ENCODE measurements around the gene ADAMTS16.

ADAMTS16 gene

GRCh38 chr5:5154733-5155132, 14.6 kb downstream of the ADAMTS16 start:
- DNase-seq (ENCODE audit: low read depth) = no peak
- H3K4me3 ChIP-seq (ENCODE audit: low read length) = no peak overlapping the region
- TF ChIP-seq, protein P1, sequence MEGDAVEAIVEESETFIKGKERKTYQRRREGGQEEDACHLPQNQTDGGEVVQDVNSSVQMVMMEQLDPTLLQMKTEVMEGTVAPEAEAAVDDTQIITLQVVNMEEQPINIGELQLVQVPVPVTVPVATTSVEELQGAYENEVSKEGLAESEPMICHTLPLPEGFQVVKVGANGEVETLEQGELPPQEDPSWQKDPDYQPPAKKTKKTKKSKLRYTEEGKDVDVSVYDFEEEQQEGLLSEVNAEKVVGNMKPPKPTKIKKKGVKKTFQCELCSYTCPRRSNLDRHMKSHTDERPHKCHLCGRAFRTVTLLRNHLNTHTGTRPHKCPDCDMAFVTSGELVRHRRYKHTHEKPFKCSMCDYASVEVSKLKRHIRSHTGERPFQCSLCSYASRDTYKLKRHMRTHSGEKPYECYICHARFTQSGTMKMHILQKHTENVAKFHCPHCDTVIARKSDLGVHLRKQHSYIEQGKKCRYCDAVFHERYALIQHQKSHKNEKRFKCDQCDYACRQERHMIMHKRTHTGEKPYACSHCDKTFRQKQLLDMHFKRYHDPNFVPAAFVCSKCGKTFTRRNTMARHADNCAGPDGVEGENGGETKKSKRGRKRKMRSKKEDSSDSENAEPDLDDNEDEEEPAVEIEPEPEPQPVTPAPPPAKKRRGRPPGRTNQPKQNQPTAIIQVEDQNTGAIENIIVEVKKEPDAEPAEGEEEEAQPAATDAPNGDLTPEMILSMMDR (IDR thresholded peaks at IDR 0.05; ENCODE audit: insufficient read depth, low read depth, low read length, missing control alignments) = no peak

GRCh38 chr5:5155617-5156016, 15.5 kb downstream of the ADAMTS16 start:
- DNase-seq (ENCODE audit: low read depth) = no peak
- TF ChIP-seq, protein P1 (IDR thresholded peaks at IDR 0.05; ENCODE audit: insufficient read depth, low read depth, low read length, missing control alignments) = no peak
- no peak overlapping the region for H3K4me3 ChIP-seq (ENCODE audit: low read length)

- DNase-seq (ENCODE audit: low read depth) = no peak
- TF ChIP-seq, protein P1 (IDR thresholded peaks at IDR 0.05; ENCODE audit: insufficient read depth, low read depth, low read length, missing control alignments) = no peak
Measured at GRCh38 chr5:5156471-5157082, 16.4 kb downstream of the ADAMTS16 start.

GRCh38 chr5:5158472-5158895, 18.4 kb downstream of the ADAMTS16 start:
- DNase-seq (ENCODE audit: low read depth) = no peak
- TF ChIP-seq, protein P1 (IDR thresholded peaks at IDR 0.05; ENCODE audit: insufficient read depth, low read depth, low read length, missing control alignments) = no peak
- H3K4me3 ChIP-seq (ENCODE audit: low read length) = no peak overlapping the region

More at GRCh38 chr5:5156471-5157082, 16.4 kb downstream of the ADAMTS16 start:
- no peak overlapping the region for H3K4me3 ChIP-seq (ENCODE audit: low read length)

DNA sequence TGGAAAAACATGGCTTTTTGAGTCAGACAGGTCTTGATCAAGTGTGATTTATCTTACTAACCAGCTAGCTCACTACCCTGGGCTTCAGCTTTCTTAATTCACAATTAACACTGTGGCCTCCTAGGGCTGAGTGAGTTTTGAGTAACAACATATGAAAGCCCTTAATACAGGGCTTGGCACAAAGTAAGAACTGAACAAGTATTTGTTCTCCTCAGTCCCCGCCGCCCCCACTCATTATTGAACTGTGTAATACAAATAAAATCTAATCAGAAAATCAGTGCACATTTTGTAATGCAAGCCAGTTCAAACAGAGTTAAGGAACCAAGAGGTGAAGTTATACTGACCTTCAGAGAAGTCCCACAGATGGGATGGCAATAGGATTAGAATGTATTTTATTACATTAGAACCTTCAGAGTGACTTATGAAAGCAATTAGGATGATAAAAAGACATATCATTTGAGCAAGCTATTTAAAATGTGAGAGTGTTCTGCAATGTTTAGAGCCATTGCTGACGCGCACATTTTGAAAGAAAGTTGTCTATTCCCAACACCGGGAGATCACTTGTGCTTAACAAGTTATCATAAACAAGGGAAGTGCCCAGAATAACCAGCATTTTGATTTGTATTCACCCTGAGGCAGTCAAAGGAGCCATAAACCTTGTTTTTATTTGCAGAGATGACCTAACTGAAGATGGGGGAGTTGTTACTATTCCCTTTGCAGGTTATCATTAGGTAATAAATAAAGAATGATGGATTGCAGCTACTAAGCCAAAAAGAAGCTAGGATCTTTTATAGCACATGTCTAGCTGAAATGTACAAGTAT, 19.4 kb downstream of the ADAMTS16 start:
- no peak for DNase-seq (ENCODE audit: low read depth)
- TF ChIP-seq, protein P1 (IDR thresholded peaks at IDR 0.05; ENCODE audit: insufficient read depth, low read depth, low read length, missing control alignments) = no peak

DNA sequence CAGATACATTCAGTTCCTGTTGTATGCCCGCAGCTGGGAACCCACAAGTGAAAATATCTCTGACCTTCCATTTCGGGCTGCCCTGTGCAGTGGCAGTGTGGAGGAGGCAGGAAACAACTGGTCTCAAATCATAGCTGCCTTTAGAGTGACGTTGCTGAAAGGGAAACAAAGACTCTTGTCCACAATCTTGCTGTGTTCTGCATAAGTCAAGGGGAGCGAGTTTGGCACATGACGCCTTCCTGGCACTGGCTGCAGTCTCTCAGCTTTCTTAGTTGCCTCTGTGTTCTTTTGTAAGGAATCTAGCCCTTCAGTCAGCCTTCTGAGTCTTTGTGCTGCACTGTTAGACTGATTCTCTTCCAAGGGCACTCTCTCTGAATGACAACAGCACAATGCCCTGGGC, 24.0 kb downstream of the ADAMTS16 start:
- no peak overlapping the region for H3K4me3 ChIP-seq (ENCODE audit: low read length)
- DNase-seq (ENCODE audit: low read depth) = no peak
- TF ChIP-seq, protein P1 (IDR thresholded peaks at IDR 0.05; ENCODE audit: insufficient read depth, low read depth, low read length, missing control alignments) = no peak

More for the DNA sequence above, 19.4 kb downstream of the ADAMTS16 start:
- H3K4me3 ChIP-seq (ENCODE audit: low read length) = no peak overlapping the region
